ENCODE measurements around the gene SEMA6D. TPM values are rescaled to one million over a fixed set of nuclear protein-coding genes. Genes with fewer than 3 reads are reported as not detected.

SEMA6D gene
- total RNA-seq, 2 donors from 2014 or later, result not detected

DNA sequence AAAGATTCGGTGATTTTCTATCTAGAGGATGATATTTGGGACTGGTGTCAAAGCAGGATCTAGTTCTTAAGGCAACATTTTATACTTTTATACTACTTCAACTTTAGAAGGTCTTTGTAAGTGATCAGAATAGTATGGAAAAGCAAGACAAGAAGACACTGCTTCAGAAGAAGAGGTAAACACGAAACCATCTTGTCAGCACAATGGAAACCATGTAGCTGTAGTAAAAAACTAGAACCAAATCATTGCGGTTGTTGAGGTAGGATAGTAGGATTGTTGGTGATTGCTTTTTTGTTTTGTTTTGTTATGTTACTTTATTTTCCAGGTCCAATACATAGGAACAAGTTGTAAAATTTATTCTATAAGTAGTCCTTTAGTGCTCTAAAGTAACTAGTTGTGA lies 40.0 kb downstream of the SEMA6D start:
- no peak overlapping the region for H3K4me3 Mint-ChIP-seq
- no peak for DNase-seq
- no peaks in the 10 kb centered on the region for H3K4me1 Mint-ChIP-seq (ENCODE audit: low read depth)
- ATAC-seq (replicated peaks in 1 of 2), result no peak
- peaks cover 8 to 11% of the 10 kb centered on the region in 2 donors for H3K9me3 Mint-ChIP-seq
- no peaks in the 10 kb centered on the region for H3K27me3 Mint-ChIP-seq (ENCODE audit: low read depth)
- H3K27ac Mint-ChIP-seq, result no peak overlapping the region
- H3K36me3 Mint-ChIP-seq (ENCODE audit: insufficient read depth in 2 of 2), result peaks cover 0 to 4% of the 10 kb centered on the region in 2 donors

DNA sequence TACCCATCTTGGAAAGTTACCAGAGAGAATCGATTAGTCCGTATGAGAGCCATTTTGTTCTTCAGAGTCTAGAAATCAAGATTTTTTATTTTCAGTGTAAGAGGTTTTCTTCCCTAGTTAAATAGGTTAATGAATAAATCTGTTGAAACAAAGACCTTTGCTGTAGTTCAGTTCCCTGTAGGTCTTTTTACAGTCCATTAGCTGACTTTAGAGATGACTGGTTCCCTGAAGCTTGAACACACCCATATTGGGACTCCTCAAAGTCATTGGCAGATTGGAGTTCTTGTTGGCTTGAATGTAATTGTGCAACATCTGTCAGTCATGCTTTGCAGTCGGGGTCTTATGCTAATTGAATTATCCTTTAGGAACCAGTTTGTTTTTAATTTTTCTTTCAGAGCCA lies 45.3 kb downstream of the SEMA6D start:
- no peak for ATAC-seq (replicated peaks in 1 of 2)
- no peak overlapping the region for H3K4me3 Mint-ChIP-seq
- DNase-seq, result no peak
- no peak overlapping the region for H3K27ac Mint-ChIP-seq
- no peaks in the 10 kb centered on the region for H3K36me3 Mint-ChIP-seq (ENCODE audit: insufficient read depth in 2 of 2)
- no peaks in the 10 kb centered on the region for H3K27me3 Mint-ChIP-seq (ENCODE audit: low read depth)
- H3K4me1 Mint-ChIP-seq (ENCODE audit: low read depth), result no peaks in the 10 kb centered on the region
- peaks cover 0 to 6% of the 10 kb centered on the region in 2 donors for H3K9me3 Mint-ChIP-seq

DNA sequence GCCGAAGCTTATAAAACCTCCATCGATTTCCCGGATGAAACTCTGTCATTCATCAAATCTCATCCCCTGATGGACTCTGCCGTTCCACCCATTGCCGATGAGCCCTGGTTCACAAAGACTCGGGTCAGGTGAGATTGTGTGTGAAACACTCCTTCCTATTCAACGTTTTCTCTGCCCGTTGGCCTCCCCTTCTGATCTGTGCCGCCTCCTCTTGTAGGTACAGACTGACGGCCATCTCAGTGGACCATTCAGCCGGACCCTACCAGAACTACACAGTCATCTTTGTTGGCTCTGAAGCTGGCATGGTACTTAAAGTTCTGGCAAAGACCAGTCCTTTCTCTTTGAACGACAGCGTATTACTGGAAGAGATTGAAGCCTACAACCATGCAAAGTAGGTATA lies 47.4 kb downstream of the SEMA6D start:
- no peaks in the 10 kb centered on the region for H3K4me1 Mint-ChIP-seq (ENCODE audit: low read depth)
- H3K4me3 Mint-ChIP-seq, result no peak overlapping the region
- no peak overlapping the region for H3K27ac Mint-ChIP-seq
- no peaks in the 10 kb centered on the region for H3K27me3 Mint-ChIP-seq (ENCODE audit: low read depth)
- ATAC-seq (replicated peaks in 1 of 2) (no peak), DNase-seq (no peak)
- no peaks in the 10 kb centered on the region for H3K36me3 Mint-ChIP-seq (ENCODE audit: insufficient read depth in 2 of 2)
- peaks cover 0 to 6% of the 10 kb centered on the region in 2 donors for H3K9me3 Mint-ChIP-seq

DNA sequence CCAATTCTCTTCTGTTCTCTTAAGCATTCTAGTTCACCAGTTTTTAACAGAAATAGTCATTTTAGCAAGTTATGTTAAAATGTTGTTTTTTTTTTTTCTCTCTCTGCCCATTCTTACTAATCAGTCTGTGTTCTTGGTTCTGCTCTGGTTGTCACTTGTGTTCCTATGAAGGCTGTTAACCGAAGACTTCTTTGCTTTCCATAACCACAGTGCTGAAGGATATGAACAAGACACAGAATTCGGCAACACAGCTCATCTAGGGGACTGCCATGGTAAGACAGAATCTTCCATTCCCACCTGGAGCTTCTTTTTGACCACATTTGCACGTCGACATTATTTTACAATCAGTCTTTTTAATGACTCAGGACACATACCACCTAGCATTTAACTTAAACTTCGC lies 49.1 kb downstream of the SEMA6D start:
- H3K4me1 Mint-ChIP-seq (ENCODE audit: low read depth), result no peaks in the 10 kb centered on the region
- H3K27me3 Mint-ChIP-seq (ENCODE audit: low read depth), result no peaks in the 10 kb centered on the region
- DNase-seq (no peak), ATAC-seq (replicated peaks in 1 of 2) (no peak)
- no peak overlapping the region for H3K4me3 Mint-ChIP-seq
- H3K27ac Mint-ChIP-seq, result no peak overlapping the region
- no peaks in the 10 kb centered on the region for H3K36me3 Mint-ChIP-seq (ENCODE audit: insufficient read depth in 2 of 2)
- peaks cover 1 to 8% of the 10 kb centered on the region in 2 donors for H3K9me3 Mint-ChIP-seq

DNA sequence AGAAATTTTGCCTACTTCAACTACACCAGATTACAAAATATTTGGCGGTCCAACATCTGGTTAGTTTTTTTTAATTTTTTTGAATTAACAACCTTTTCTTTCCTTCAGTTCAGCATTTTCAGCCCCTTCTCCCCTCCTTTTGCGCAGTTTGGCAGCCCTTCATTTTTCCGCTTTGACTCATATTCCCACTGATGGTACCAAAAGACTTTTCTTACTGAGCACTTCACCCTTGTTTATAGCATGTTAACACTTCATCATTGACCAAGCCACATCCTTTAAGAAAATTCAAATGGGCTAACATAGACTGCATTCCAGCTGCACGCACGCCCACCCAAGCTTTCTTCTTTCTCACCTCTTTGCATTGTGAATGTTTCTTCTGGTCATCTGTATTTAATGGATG lies 49.7 kb downstream of the SEMA6D start:
- Mint-ChIP-seq H3K36me3 (ENCODE audit: insufficient read depth in 2 of 2) (no peaks in the 10 kb centered on the region), H3K9me3 (peaks cover 1 to 8% of the 10 kb centered on the region in 2 donors), H3K27ac (no peak overlapping the region), H3K4me3 (no peak overlapping the region), H3K4me1 (ENCODE audit: low read depth) (no peaks in the 10 kb centered on the region), H3K27me3 (ENCODE audit: low read depth) (no peaks in the 10 kb centered on the region)
- DNase-seq (no peak), ATAC-seq (replicated peaks in 1 of 2) (no peak)

DNA sequence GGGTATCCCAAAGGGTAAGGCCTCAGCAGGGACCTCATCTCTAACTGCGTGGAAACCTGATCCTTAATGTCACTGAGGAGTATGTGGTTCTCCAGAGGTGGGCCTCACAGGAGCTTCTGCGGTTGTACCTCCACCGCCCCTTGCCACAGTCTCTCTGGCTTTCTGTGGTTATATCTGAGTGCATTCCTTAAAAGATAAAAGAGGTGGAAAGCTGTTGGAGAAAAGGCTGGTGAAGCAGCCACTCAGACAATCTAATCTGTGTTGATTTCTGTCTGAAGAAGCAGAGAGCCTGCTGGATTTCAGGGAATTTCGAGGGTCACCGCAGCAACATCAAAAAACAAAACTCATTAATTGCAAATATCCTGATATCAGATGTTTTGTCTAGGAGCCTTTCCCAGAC lies 51.4 kb downstream of the SEMA6D start:
- no peaks in the 10 kb centered on the region for H3K27me3 Mint-ChIP-seq (ENCODE audit: low read depth)
- ATAC-seq (replicated peaks in 1 of 2) (no peak), DNase-seq (no peak)
- peaks cover 1 to 6% of the 10 kb centered on the region in 2 donors for H3K9me3 Mint-ChIP-seq
- H3K4me1 Mint-ChIP-seq (ENCODE audit: low read depth), result no peaks in the 10 kb centered on the region
- H3K4me3 Mint-ChIP-seq, result no peak overlapping the region
- H3K27ac Mint-ChIP-seq, result no peak overlapping the region
- H3K36me3 Mint-ChIP-seq (ENCODE audit: insufficient read depth in 2 of 2), result no peaks in the 10 kb centered on the region

DNA sequence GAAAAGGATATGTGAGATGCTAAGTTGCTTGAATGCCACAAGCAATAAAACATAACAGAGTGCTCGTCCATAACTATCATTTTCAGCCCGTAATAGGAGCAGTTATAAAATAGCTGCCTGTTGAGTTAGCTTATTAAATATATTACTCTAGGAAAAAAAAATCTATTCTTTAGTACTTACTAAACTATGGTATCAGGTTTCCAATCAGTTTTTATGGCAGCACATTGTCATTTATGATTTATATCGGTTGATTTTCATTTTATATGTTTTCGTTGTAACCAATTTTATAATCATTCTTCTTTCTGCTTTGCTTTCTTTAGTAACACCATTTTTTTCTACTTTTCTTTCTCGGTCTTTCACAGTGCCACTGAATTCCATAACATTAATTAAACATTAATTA lies 51.9 kb downstream of the SEMA6D start:
- H3K27ac Mint-ChIP-seq, result no peak overlapping the region
- H3K36me3 Mint-ChIP-seq (ENCODE audit: insufficient read depth in 2 of 2), result no peaks in the 10 kb centered on the region
- peaks cover 1 to 6% of the 10 kb centered on the region in 2 donors for H3K9me3 Mint-ChIP-seq
- no peak overlapping the region for H3K4me3 Mint-ChIP-seq
- no peak for DNase-seq
- H3K4me1 Mint-ChIP-seq (ENCODE audit: low read depth), result no peaks in the 10 kb centered on the region
- ATAC-seq (replicated peaks in 1 of 2), result no peak
- no peaks in the 10 kb centered on the region for H3K27me3 Mint-ChIP-seq (ENCODE audit: low read depth)

DNA sequence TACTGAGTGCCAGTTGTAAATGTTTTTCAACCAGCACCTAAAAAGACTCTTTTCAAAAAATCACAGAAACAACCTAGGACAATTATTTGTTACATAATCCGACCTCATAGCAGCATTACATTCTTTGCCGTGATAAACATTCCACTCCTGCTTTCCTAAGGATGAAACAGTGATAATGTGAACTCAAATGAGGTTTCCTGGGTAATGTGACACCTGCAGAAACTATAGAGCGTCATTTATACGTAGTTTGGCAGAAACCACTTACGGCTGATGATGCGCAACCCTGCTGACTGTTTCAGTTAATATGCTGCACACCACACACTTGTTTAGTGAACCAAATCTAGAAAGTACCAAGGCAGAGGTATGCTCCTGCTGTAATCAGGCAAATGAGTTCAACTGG lies 55.8 kb downstream of the SEMA6D start:
- H3K27me3 Mint-ChIP-seq (ENCODE audit: low read depth), result no peaks in the 10 kb centered on the region
- DNase-seq, result no peak
- H3K4me1 Mint-ChIP-seq (ENCODE audit: low read depth), result no peaks in the 10 kb centered on the region
- no peak overlapping the region for H3K27ac Mint-ChIP-seq
- peaks cover 1 to 2% of the 10 kb centered on the region in 2 donors for H3K9me3 Mint-ChIP-seq
- no peaks in the 10 kb centered on the region for H3K36me3 Mint-ChIP-seq (ENCODE audit: insufficient read depth in 2 of 2)
- ATAC-seq (replicated peaks in 1 of 2), result no peak
- H3K4me3 Mint-ChIP-seq, result no peak overlapping the region

DNA sequence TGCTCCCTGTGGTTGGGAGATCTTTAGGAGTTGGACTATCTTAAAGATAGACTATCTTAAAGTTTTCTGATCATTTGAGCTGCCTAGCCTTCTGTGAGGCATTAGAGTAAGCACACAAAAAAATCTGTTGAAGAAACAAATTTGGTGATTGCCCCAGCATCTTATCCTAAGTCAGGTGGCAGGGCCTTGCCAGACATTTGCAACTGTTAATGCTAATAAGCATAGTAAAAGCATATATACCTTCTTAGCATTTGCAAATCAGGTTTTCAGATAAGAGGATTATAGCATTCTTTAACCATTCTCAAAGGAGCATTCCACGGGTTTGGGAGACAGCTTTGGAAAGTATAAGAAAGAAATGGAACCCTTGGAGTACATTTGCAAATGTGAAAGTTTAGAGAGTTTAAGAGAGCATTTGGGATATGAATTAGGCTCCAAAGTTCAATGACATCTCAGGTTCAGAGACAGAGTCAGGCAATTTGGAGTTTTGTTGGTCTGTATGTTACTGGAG lies 61.0 kb downstream of the SEMA6D start:
- peaks cover 6% of the 10 kb centered on the region for H3K27me3 Mint-ChIP-seq (ENCODE audit: low read depth)
- ATAC-seq (replicated peaks in 1 of 2), result no peak

DNA sequence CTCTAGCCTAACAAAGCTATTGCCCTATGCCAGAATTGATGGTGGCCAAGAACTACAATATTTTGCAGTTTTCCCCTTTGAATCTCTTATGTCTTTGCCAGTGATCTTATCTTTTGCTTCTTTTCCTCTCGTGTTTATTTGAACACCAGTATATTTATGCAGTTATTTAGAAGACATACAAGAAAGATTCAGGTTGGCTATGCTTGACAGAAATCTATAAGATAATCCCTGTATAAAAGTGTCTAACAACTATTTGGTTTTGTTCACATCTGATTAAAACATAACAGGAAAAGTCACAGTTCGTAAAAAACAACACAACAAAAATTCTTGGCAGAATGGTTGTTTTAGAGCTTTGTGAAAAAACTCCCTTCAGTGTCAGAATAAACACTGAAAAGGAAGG lies 63.7 kb downstream of the SEMA6D start:
- no peak overlapping the region for H3K4me3 Mint-ChIP-seq
- H3K36me3 Mint-ChIP-seq (ENCODE audit: insufficient read depth in 2 of 2), result no peaks in the 10 kb centered on the region
- no peaks in the 10 kb centered on the region for H3K4me1 Mint-ChIP-seq (ENCODE audit: low read depth)

More for the DNA sequence above, 61.0 kb downstream of the SEMA6D start:
- Mint-ChIP-seq H3K4me3 (no peak overlapping the region), H3K36me3 (ENCODE audit: insufficient read depth in 2 of 2) (no peaks in the 10 kb centered on the region), H3K27ac (no peak overlapping the region), H3K9me3 (peaks cover 0 to 2% of the 10 kb centered on the region in 2 donors), H3K4me1 (ENCODE audit: low read depth) (no peaks in the 10 kb centered on the region)
- no peak for DNase-seq

DNA sequence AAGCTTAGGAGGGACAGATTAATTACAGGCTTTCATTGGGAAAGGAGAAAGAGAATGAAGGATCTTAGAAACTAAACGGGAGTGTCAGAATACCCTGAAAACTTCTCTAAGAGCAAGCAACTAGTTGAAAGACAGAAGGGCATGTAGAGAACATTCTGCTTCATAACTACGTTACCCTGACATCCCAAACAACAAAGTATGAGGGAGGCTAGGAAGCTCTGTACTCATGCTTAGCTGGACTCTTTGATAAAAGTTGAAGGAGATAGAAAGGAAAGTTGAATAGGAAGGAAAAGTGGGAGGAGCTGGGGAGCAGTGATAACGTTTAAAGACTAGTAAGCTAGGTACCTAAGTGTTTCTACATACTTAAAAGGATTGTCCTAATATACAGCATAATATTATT lies 64.2 kb downstream of the SEMA6D start:
- DNase-seq (no peak), ATAC-seq (replicated peaks in 1 of 2) (no peak)
- Mint-ChIP-seq H3K9me3 (peaks cover 0 to 2% of the 10 kb centered on the region in 2 donors), H3K4me3 (no peak overlapping the region), H3K27ac (no peak overlapping the region), H3K4me1 (ENCODE audit: low read depth) (no peaks in the 10 kb centered on the region), H3K36me3 (ENCODE audit: insufficient read depth in 2 of 2) (no peaks in the 10 kb centered on the region), H3K27me3 (ENCODE audit: low read depth) (peaks cover 6% of the 10 kb centered on the region)

More for the DNA sequence above, 63.7 kb downstream of the SEMA6D start:
- Mint-ChIP-seq H3K9me3 (peaks cover 0 to 2% of the 10 kb centered on the region in 2 donors), H3K27ac (no peak overlapping the region), H3K27me3 (ENCODE audit: low read depth) (peaks cover 6% of the 10 kb centered on the region)
- DNase-seq, result no peak
- ATAC-seq (replicated peaks in 1 of 2), result no peak

DNA sequence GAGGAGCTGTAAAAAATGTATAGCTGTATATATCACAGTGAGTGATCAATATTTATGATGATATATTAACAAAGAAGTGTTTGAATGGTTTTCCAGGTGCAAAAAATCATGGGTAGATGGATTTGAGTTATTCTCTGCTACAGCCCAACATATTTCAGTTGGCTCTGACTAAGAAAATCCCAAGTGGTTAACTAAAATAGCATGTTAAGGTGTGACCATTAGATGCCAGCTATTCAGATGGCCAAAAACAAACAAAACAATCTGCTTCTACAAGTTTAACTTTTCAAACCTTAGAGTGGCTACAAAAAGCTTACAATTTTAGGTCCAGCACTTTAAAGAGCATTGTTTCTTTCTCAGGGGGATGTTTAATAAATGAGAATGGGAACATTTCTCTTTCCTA lies 67.5 kb downstream of the SEMA6D start:
- Mint-ChIP-seq H3K4me1 (ENCODE audit: low read depth) (no peaks in the 10 kb centered on the region), H3K36me3 (ENCODE audit: insufficient read depth in 2 of 2) (no peaks in the 10 kb centered on the region), H3K4me3 (no peak overlapping the region), H3K27ac (no peak overlapping the region), H3K27me3 (ENCODE audit: low read depth) (peaks cover 6% of the 10 kb centered on the region), H3K9me3 (no peaks in the 10 kb centered on the region)
- DNase-seq (no peak), ATAC-seq (replicated peaks in 1 of 2) (no peak)

DNA sequence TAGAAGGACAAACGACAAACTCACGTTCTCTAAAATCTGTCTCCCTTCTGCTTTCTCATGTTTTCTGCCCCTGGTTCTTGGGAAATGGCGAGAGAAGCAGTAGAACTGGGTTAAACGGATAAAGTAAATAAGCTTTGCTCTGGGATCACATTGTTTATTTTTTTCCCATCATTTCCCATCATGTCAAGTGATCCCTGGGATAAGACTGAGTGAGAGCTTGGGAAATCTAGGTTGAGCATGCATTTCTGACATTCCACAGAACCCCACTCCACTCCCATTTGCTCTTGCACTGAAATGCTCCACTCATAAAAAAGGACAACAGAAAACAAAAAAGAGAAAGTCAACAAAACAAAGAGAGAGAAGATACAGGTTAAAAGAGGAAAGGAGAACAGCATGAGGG lies 69.1 kb downstream of the SEMA6D start:
- ATAC-seq (replicated peaks in 1 of 2) (no peak), DNase-seq (no peak)
- peaks cover 5% of the 10 kb centered on the region for H3K27me3 Mint-ChIP-seq (ENCODE audit: low read depth)
- H3K4me1 Mint-ChIP-seq (ENCODE audit: low read depth), result no peaks in the 10 kb centered on the region
- H3K4me3 Mint-ChIP-seq, result no peak overlapping the region
- H3K9me3 Mint-ChIP-seq, result no peaks in the 10 kb centered on the region
- no peak overlapping the region for H3K27ac Mint-ChIP-seq
- H3K36me3 Mint-ChIP-seq (ENCODE audit: insufficient read depth in 2 of 2), result no peaks in the 10 kb centered on the region

DNA sequence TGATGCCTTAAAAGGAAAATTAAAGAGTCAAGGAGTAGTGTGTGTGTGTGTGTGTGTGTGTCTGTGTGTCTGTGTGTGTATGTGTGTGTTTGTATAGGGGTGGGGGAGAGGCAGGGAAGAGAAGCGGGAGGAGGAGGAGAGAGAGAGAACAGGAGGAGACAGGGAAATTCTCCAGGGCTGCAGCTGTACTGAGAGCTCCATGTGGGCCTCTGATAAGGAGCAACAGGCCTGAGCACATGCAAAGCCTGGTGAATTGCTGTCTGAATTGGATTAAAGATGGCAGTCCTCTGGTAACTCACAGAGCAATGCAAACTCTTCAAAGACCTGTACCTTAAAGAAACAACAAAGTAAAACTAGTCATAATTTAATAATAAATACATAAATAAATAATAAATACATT lies 70.6 kb downstream of the SEMA6D start:
- no peaks in the 10 kb centered on the region for H3K4me1 Mint-ChIP-seq (ENCODE audit: low read depth)
- H3K27me3 Mint-ChIP-seq (ENCODE audit: low read depth), result no peaks in the 10 kb centered on the region
- H3K36me3 Mint-ChIP-seq (ENCODE audit: insufficient read depth in 2 of 2), result no peaks in the 10 kb centered on the region
- DNase-seq, result no peak
- H3K9me3 Mint-ChIP-seq, result no peaks in the 10 kb centered on the region
- no peak overlapping the region for H3K4me3 Mint-ChIP-seq
- no peak overlapping the region for H3K27ac Mint-ChIP-seq
- ATAC-seq (replicated peaks in 1 of 2), result no peak
